ENCODE measurements around the gene SPRR2D. TPM values are rescaled to one million over a fixed set of nuclear protein-coding genes. Genes with fewer than 3 reads are reported as not detected.

Gene SPRR2D
- 49.6 TPM for total RNA-seq

DNA sequence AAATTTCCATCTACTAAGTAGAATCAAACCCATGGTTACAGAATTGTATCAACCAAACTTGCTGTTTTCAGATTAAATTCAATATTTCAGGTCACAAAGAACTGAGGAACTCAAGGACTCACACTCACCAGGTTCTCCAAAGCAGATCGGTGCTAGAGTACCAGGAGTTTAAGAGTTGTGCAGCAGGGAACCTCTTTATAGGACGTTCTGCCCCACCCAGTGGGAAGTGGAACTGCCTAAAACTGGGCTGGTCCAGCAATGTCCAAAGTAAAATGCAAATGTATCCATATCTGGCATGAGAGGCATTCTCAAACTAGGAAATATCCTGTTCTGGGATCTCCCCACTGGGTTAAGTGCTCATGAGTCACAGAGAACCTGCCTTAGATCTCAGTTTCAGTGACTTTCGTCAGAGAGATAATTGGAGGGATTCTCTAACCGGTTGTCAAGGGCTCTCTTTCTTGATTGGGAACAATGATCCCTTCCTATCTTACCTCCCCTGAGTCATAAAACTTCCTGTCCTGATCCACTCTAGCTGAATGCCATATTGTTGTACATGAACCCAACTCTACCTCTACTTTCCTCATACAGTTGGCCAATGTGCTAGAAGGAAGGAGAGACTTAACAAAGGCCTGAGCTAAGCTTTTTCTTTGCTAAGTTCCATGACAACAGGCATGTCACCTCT lies at the start of gene SPRR2D:
Gene SPRR2D, minus strand, starts transcription at position 171 of the 682 bp plus-strand sequence. CDS start 774 bp downstream, outside the sequence.
- no peaks in the 10 kb centered on the region for H3K4me1 ChIP-seq
- H3K36me3 ChIP-seq: no peaks in the 10 kb centered on the region
- TF ChIP-seq POLR2AphosphoS5 (IDR thresholded peaks at IDR 0.05; ENCODE audit: insufficient read depth in 1 of 2, low read depth in 1 of 2) (no peak), POLR2A (IDR thresholded peaks at IDR 0.05) (no peak)
- TF ChIP-seq, protein P1, sequence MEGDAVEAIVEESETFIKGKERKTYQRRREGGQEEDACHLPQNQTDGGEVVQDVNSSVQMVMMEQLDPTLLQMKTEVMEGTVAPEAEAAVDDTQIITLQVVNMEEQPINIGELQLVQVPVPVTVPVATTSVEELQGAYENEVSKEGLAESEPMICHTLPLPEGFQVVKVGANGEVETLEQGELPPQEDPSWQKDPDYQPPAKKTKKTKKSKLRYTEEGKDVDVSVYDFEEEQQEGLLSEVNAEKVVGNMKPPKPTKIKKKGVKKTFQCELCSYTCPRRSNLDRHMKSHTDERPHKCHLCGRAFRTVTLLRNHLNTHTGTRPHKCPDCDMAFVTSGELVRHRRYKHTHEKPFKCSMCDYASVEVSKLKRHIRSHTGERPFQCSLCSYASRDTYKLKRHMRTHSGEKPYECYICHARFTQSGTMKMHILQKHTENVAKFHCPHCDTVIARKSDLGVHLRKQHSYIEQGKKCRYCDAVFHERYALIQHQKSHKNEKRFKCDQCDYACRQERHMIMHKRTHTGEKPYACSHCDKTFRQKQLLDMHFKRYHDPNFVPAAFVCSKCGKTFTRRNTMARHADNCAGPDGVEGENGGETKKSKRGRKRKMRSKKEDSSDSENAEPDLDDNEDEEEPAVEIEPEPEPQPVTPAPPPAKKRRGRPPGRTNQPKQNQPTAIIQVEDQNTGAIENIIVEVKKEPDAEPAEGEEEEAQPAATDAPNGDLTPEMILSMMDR (IDR thresholded peaks at IDR 0.05): no peak
- no peak within 1 kb of the TSS for H3K27ac ChIP-seq
- no peaks in the 10 kb centered on the region for H3K9me3 ChIP-seq
- H3K27me3 ChIP-seq: no peaks in the 10 kb centered on the region
- no peak within 1 kb of the TSS for H3K4me3 ChIP-seq
- no peak for DNase-seq (ENCODE audit: extremely low spot score in 2 of 2)
- intact Hi-C loops (cut with DNase I): no loop called here

DNA sequence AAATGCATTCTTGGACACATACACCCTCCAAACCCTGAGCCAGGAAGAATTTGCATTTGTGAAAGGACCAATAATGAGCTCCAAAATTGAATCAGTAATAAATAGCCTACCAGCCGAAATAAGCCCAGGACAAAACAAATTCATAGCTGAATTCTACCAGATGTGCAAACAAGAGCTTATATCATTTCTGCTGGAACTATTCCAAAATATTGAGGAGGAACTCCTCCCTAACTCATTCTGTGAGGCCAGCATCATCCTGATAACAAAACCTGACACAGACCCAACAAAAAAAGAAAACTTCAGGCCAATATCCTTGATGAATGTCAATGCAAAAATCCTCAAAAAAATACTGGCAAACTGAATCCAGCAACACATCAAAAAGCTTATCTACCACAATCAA lies 46.7 kb upstream of the SPRR2D start:
- H3K4me3 ChIP-seq: no peak overlapping the region
- no peak overlapping the region for H3K27ac ChIP-seq
- H3K4me1 ChIP-seq: no peaks in the 10 kb centered on the region
- DNase-seq (ENCODE audit: extremely low spot score in 2 of 2): no peak
- TF ChIP-seq POLR2A (IDR thresholded peaks at IDR 0.05) (no peak), POLR2AphosphoS5 (IDR thresholded peaks at IDR 0.05; ENCODE audit: insufficient read depth in 1 of 2, low read depth in 1 of 2) (no peak)
- TF ChIP-seq, protein P1 (IDR thresholded peaks at IDR 0.05): no peak
- H3K36me3 ChIP-seq: no peaks in the 10 kb centered on the region
- no peaks in the 10 kb centered on the region for H3K9me3 ChIP-seq
- intact Hi-C loops (cut with DNase I): no loop called here
- no peaks in the 10 kb centered on the region for H3K27me3 ChIP-seq

DNA sequence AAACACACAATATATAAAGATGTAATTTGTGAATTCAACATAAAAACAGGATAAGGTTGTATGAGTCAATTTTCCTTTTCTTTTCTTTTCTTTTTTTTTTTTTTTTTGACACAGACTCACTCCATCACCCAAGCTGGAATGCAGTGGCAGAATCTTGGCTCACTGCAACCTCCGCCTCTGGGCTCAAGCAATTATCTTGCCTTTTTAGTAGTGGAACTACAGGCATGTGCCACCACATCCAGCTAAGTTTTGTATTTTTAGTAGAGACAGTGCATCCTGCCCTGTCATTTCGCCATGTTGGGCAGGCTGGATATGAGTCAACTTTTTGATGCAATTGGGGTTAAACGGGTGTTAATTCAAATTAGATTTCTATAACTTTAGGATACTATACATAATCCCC lies 40.8 kb upstream of the SPRR2D start:
- Histone ChIP-seq H3K27me3 (no peaks in the 10 kb centered on the region), H3K4me3 (no peak overlapping the region), H3K27ac (no peak overlapping the region), H3K36me3 (no peaks in the 10 kb centered on the region), H3K9me3 (no peaks in the 10 kb centered on the region), H3K4me1 (no peaks in the 10 kb centered on the region)
- TF ChIP-seq, protein P1 (IDR thresholded peaks at IDR 0.05): no peak
- no peak for TF ChIP-seq POLR2AphosphoS5 (IDR thresholded peaks at IDR 0.05; ENCODE audit: insufficient read depth in 1 of 2, low read depth in 1 of 2)
- TF ChIP-seq POLR2A (IDR thresholded peaks at IDR 0.05): no peak
- DNase-seq (ENCODE audit: extremely low spot score in 2 of 2): no peak
- intact Hi-C loops (cut with DNase I): no loop called here

DNA sequence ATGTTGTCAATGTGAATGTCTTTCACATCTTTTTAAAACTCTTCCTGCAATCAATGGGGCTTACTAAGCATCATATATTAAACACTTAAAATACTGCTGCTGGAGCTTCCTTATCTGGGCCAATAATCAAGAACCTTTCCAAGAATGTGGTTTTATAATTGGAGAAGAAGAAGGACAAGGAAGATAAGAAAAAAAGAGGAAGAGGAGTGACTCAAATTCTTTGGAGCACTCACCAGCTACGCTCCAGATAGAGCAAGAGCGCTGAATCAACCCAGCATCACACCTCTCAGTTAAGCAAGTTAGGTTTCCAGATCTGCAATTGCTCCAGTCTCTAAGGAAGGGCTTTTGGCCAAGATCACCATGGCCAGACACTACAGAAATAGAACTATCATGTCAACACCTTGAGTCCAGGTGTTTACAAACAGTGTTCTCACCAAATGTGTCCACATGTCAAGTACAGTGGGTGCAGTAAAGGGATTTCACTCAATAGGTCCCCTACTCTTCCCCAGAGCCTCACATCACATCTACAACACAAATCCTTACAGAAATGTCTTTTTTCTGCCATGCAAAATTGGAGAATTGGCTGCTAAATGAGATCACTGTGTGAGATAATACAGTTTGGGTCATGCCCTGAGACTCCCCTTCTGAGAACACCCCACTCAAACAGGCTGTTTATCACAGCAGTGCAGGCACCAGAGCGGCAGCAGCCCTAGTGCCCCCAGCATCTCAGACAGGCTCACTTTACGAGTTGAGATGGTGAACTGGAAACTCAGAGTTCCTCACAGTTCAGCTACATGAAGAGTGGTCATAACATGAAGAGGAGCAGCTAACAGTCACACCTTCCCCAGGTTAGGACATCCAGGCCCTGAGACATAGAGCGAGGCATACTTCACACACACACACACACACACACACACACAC lies 32.1 kb upstream of the SPRR2D start:
- H3K27me3 ChIP-seq: no peaks in the 10 kb centered on the region
- H3K4me3 ChIP-seq: no peak overlapping the region
- intact Hi-C loops (cut with DNase I): no loop called here
- TF ChIP-seq POLR2AphosphoS5 (IDR thresholded peaks at IDR 0.05; ENCODE audit: insufficient read depth in 1 of 2, low read depth in 1 of 2) (no peak), POLR2A (IDR thresholded peaks at IDR 0.05) (no peak)
- TF ChIP-seq, protein P1 (IDR thresholded peaks at IDR 0.05): no peak
- no peaks in the 10 kb centered on the region for H3K9me3 ChIP-seq
- no peak for DNase-seq (ENCODE audit: extremely low spot score in 2 of 2)
- no peak overlapping the region for H3K27ac ChIP-seq
- H3K4me1 ChIP-seq: no peaks in the 10 kb centered on the region
- H3K36me3 ChIP-seq: no peaks in the 10 kb centered on the region
